ENCODE measurements around the gene RTN4RL1. TPM values are rescaled to one million over a fixed set of nuclear protein-coding genes. Genes with fewer than 3 reads are reported as not detected.

The RTN4RL1 gene
- total RNA-seq, 1 donor from 2014 or later = not detected

- peaks cover 40% of the 10 kb centered on the region for H3K27me3 Mint-ChIP-seq
Observed at GRCh38 chr17:2023256-2023655, 1.9 kb downstream of the RTN4RL1 start.

GRCh38 chr17:2022647-2023240 lies 2.4 kb downstream of the RTN4RL1 start:
- intact Hi-C loops (cut with micrococcal nuclease) = no loop called here
- Mint-ChIP-seq H3K4me1 (peaks cover 21% of the 10 kb centered on the region), H3K27ac (no peak overlapping the region), H3K36me3 (ENCODE audit: low read depth) (no peaks in the 10 kb centered on the region), H3K27me3 (peaks cover 42% of the 10 kb centered on the region), H3K9me3 (no peaks in the 10 kb centered on the region), H3K4me3 (peak overlapping the region; percentile 44)
- CTCF ChIA-PET = no interaction called here
- ATAC-seq (ENCODE audit: low read depth) (no peak), DNase-seq (no peak)
- TF ChIP-seq CTCF (IDR thresholded peaks at IDR 0.05) = no peak
- POLR2A ChIA-PET = interaction anchor here (0.6 kb wide), 1 partner anchor 313 kb away, joined by 3 read pairs; the partner anchor contains the start of gene TSR1

More at GRCh38 chr17:2023256-2023655, 1.9 kb downstream of the RTN4RL1 start:
- intact Hi-C loops (cut with micrococcal nuclease) = no loop called here
- Mint-ChIP-seq H3K27ac (no peak overlapping the region), H3K9me3 (no peaks in the 10 kb centered on the region), H3K4me3 (peak overlapping the region; percentile 44), H3K4me1 (peaks cover 21% of the 10 kb centered on the region), H3K36me3 (ENCODE audit: low read depth) (no peaks in the 10 kb centered on the region)
- no peak for ATAC-seq (ENCODE audit: low read depth)
- DNase-seq = no peak
- ChIA-PET POLR2A (interaction anchor here (0.6 kb wide), 1 partner anchor 313 kb away, joined by 3 read pairs; the partner anchor contains the start of gene TSR1), CTCF (no interaction called here)
- TF ChIP-seq CTCF (IDR thresholded peaks at IDR 0.05) = no peak

- DNase-seq (no peak), ATAC-seq (ENCODE audit: low read depth) (no peak)
- peaks cover 30% of the 10 kb centered on the region for H3K27me3 Mint-ChIP-seq
- H3K4me3 Mint-ChIP-seq = no peak overlapping the region
- intact Hi-C loops (cut with micrococcal nuclease) = no loop called here
- peaks cover 15% of the 10 kb centered on the region for H3K4me1 Mint-ChIP-seq
- no peak for TF ChIP-seq CTCF (IDR thresholded peaks at IDR 0.05)
- no peaks in the 10 kb centered on the region for H3K9me3 Mint-ChIP-seq
- no peaks in the 10 kb centered on the region for H3K36me3 Mint-ChIP-seq (ENCODE audit: low read depth)
- H3K27ac Mint-ChIP-seq = no peak overlapping the region
- CTCF ChIA-PET = no interaction called here
- POLR2A ChIA-PET = no interaction called here
Observed at GRCh38 chr17:2020721-2021120, 4.4 kb downstream of the RTN4RL1 start.

GRCh38 chr17:2019723-2020122 lies 5.4 kb downstream of the RTN4RL1 start:
- ATAC-seq (ENCODE audit: low read depth) (no peak), DNase-seq (no peak)
- CTCF ChIA-PET = interaction anchor here (0.9 kb wide), 1 partner anchor 39 kb away, joined by 3 read pairs; no protein-coding TSS in a partner anchor
- Mint-ChIP-seq H3K4me1 (peaks cover 12% of the 10 kb centered on the region), H3K9me3 (no peaks in the 10 kb centered on the region), H3K27ac (no peak overlapping the region), H3K4me3 (no peak overlapping the region), H3K27me3 (peaks cover 37% of the 10 kb centered on the region), H3K36me3 (ENCODE audit: low read depth) (no peaks in the 10 kb centered on the region)
- intact Hi-C loops (cut with micrococcal nuclease) = no loop called here
- POLR2A ChIA-PET = no interaction called here
- no peak for TF ChIP-seq CTCF (IDR thresholded peaks at IDR 0.05)

GRCh38 chr17:2018716-2019510 lies 6.2 kb downstream of the RTN4RL1 start:
- Mint-ChIP-seq H3K27me3 (peaks cover 43% of the 10 kb centered on the region), H3K36me3 (ENCODE audit: low read depth) (no peaks in the 10 kb centered on the region), H3K4me1 (peaks cover 10% of the 10 kb centered on the region), H3K9me3 (no peaks in the 10 kb centered on the region), H3K27ac (no peak overlapping the region), H3K4me3 (no peak overlapping the region)
- intact Hi-C loops (cut with micrococcal nuclease) = no loop called here
- DNase-seq (no peak), ATAC-seq (ENCODE audit: low read depth) (no peak)
- ChIA-PET POLR2A (no interaction called here), CTCF (no interaction called here)
- no peak for TF ChIP-seq CTCF (IDR thresholded peaks at IDR 0.05)

All from activated B cell treated with CpG ODN at 0.5 μM for 24 hours (primary cell).